Measurements from ENCODE around the gene PLXNA4. TPM values are rescaled to one million over a fixed set of nuclear protein-coding genes. Genes with fewer than 3 reads are reported as not detected.

The PLXNA4 gene
- total and polyA plus RNA-seq, 2 experiments from 2014 or later = 1.9 to 4.8 TPM

DNA sequence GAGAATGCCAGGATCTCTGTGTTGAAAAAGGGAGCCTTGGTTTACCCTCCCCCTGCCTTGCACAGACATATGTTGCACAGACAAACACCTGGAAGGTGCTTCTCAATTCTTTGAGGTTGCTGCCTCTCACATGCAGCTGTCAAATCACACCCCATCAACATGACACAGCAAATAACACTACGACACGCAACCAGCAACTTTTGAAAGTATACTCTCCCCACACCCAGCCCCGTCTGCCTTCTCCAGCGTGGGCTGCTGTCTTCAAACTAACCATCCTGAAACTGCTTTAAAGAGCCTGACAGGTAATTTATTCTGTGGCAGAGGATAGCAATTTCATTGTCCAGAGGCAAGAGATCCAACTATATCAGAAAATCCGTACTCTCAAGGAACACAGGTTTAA, 136.1 kb downstream of the PLXNA4 start:
- Histone ChIP-seq H3K9me2 (replicated peaks; ENCODE audit: insufficient read depth) (no peaks in the 10 kb centered on the region), H3K4me1 (ENCODE audit: insufficient read depth) (no peaks in the 10 kb centered on the region), H4K20me1 (ENCODE audit: insufficient read depth, poor library complexity, severe bottlenecking) (no peaks in the 10 kb centered on the region), H3K27ac (no peak overlapping the region), H3K79me2 (no peaks in the 10 kb centered on the region), H3K27me3 (no peaks in the 10 kb centered on the region), H2AFZ (no peak overlapping the region), H3K9me3 (ENCODE audit: low read depth) (no peaks in the 10 kb centered on the region), H3K4me3 (no peak overlapping the region), H3K4me2 (no peak overlapping the region), H3K36me3 (replicated peaks; ENCODE audit: insufficient read depth, low read depth) (no peaks in the 10 kb centered on the region)
- WGBS (ENCODE audit: low lambda C conversion rate, missing lambda C conversion rate) = 80% methylated on average over 5 of the region's 5 CpGs
- TF ChIP-seq EZH2 (IDR thresholded peaks at IDR 0.05; ENCODE audit: borderline replicate concordance) (no peak), EZH2phosphoT487 (IDR thresholded peaks at IDR 0.05; ENCODE audit: low read depth, severe bottlenecking, unreplicated experiment) (no peak)
- TF ChIP-seq, protein P1, sequence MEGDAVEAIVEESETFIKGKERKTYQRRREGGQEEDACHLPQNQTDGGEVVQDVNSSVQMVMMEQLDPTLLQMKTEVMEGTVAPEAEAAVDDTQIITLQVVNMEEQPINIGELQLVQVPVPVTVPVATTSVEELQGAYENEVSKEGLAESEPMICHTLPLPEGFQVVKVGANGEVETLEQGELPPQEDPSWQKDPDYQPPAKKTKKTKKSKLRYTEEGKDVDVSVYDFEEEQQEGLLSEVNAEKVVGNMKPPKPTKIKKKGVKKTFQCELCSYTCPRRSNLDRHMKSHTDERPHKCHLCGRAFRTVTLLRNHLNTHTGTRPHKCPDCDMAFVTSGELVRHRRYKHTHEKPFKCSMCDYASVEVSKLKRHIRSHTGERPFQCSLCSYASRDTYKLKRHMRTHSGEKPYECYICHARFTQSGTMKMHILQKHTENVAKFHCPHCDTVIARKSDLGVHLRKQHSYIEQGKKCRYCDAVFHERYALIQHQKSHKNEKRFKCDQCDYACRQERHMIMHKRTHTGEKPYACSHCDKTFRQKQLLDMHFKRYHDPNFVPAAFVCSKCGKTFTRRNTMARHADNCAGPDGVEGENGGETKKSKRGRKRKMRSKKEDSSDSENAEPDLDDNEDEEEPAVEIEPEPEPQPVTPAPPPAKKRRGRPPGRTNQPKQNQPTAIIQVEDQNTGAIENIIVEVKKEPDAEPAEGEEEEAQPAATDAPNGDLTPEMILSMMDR (IDR thresholded peaks at IDR 0.05; ENCODE audit: poor library complexity) = no peak
- no peak for DNase-seq (ENCODE audit: low spot score)

DNA sequence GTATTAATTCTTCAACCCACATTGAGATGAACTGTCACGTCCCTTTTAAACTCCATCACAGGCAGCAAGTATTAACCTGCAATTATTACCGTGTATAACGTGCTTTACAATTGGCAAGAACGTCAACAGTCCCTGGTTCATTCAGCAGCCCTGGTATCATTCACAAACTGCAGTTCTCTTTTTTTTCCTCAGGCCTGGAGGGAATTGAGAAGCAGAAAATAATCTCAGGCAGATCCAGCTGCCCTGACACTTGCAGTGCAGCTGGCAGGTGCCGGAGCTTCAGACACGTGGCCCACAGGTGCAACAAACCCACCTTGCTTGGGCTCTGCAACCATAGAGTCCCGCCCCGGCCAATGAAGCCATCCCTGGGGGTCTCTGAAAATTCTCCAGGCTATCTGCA, 137.3 kb downstream of the PLXNA4 start:
- H2AFZ ChIP-seq = no peak overlapping the region
- H3K36me3 ChIP-seq (replicated peaks; ENCODE audit: insufficient read depth, low read depth) = no peaks in the 10 kb centered on the region
- no peak overlapping the region for H3K27ac ChIP-seq
- TF ChIP-seq EZH2 (IDR thresholded peaks at IDR 0.05; ENCODE audit: borderline replicate concordance) (no peak), EZH2phosphoT487 (IDR thresholded peaks at IDR 0.05; ENCODE audit: low read depth, severe bottlenecking, unreplicated experiment) (no peak)
- TF ChIP-seq, protein P1 (IDR thresholded peaks at IDR 0.05; ENCODE audit: poor library complexity) = no peak
- H3K27me3 ChIP-seq = peaks cover 5% of the 10 kb centered on the region
- H3K9me2 ChIP-seq (replicated peaks; ENCODE audit: insufficient read depth) = no peaks in the 10 kb centered on the region
- no peaks in the 10 kb centered on the region for H3K4me1 ChIP-seq (ENCODE audit: insufficient read depth)
- H3K4me3 ChIP-seq = no peak overlapping the region
- no peaks in the 10 kb centered on the region for H3K9me3 ChIP-seq (ENCODE audit: low read depth)
- no peak for DNase-seq (ENCODE audit: low spot score)
- 82% methylated on average over 8 of the region's 8 CpGs for WGBS (ENCODE audit: low lambda C conversion rate, missing lambda C conversion rate)
- H4K20me1 ChIP-seq (ENCODE audit: insufficient read depth, poor library complexity, severe bottlenecking) = no peaks in the 10 kb centered on the region
- no peaks in the 10 kb centered on the region for H3K79me2 ChIP-seq
- no peak overlapping the region for H3K4me2 ChIP-seq

DNA sequence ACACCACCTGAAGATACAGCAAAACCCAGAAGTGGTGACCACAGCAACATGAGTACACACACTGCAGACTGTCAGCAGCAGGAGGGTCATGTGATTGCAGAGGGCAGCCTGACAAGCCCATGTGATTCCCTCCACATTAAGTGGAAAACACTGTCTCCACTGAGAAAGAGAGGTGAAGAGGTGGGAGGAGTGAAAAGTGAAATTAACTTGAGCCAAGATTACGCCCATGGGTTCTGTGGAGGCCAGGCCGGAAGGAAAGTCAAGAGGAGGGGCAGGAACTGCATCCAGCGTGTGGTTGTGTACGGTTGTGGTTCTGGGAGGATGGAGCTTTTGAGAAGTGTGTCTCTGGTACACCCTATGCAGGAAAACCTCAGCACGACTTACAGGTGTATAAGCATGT, 138.5 kb downstream of the PLXNA4 start:
- no peaks in the 10 kb centered on the region for H3K4me1 ChIP-seq (ENCODE audit: insufficient read depth)
- no peaks in the 10 kb centered on the region for H3K79me2 ChIP-seq
- H3K36me3 ChIP-seq (replicated peaks; ENCODE audit: insufficient read depth, low read depth) = no peaks in the 10 kb centered on the region
- no peak for DNase-seq (ENCODE audit: low spot score)
- no peak overlapping the region for H3K4me3 ChIP-seq
- H4K20me1 ChIP-seq (ENCODE audit: insufficient read depth, poor library complexity, severe bottlenecking) = no peaks in the 10 kb centered on the region
- H3K27ac ChIP-seq = no peak overlapping the region
- 97% methylated on average over 5 of the region's 5 CpGs for WGBS (ENCODE audit: low lambda C conversion rate, missing lambda C conversion rate)
- no peaks in the 10 kb centered on the region for H3K9me2 ChIP-seq (replicated peaks; ENCODE audit: insufficient read depth)
- no peak overlapping the region for H3K4me2 ChIP-seq
- peaks cover 5% of the 10 kb centered on the region for H3K27me3 ChIP-seq
- no peak overlapping the region for H2AFZ ChIP-seq
- H3K9me3 ChIP-seq (ENCODE audit: low read depth) = no peaks in the 10 kb centered on the region
- TF ChIP-seq, protein P1 (IDR thresholded peaks at IDR 0.05; ENCODE audit: poor library complexity) = no peak
- TF ChIP-seq EZH2 (IDR thresholded peaks at IDR 0.05; ENCODE audit: borderline replicate concordance) (no peak), EZH2phosphoT487 (IDR thresholded peaks at IDR 0.05; ENCODE audit: low read depth, severe bottlenecking, unreplicated experiment) (no peak)

DNA sequence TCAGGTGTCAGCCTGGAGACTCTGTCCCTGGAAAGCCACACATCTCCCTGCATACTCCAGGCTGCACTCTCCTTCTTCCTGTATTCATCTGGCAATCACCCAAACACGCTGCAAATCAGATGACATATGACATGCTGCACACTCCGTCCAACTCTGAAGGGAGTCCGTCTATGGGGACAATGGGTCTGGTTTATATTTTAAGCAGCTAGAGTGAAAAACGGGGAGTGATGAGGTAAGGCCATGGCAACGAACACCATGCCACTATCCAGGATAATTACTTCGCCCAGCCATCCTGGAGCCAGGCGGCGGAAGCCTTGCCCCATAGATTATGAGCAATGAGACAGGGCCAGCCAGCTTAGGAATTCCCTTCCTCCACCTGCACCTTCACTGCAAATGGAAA, 140.1 kb downstream of the PLXNA4 start:
- no peak overlapping the region for H2AFZ ChIP-seq
- peaks cover 5% of the 10 kb centered on the region for H3K27me3 ChIP-seq
- no peak for DNase-seq (ENCODE audit: low spot score)
- no peaks in the 10 kb centered on the region for H3K9me2 ChIP-seq (replicated peaks; ENCODE audit: insufficient read depth)
- H4K20me1 ChIP-seq (ENCODE audit: insufficient read depth, poor library complexity, severe bottlenecking) = no peaks in the 10 kb centered on the region
- no peak overlapping the region for H3K4me3 ChIP-seq
- 72% methylated on average over 8 of the region's 8 CpGs for WGBS (ENCODE audit: low lambda C conversion rate, missing lambda C conversion rate)
- H3K9me3 ChIP-seq (ENCODE audit: low read depth) = no peaks in the 10 kb centered on the region
- H3K4me1 ChIP-seq (ENCODE audit: insufficient read depth) = no peaks in the 10 kb centered on the region
- H3K36me3 ChIP-seq (replicated peaks; ENCODE audit: insufficient read depth, low read depth) = no peaks in the 10 kb centered on the region
- TF ChIP-seq EZH2phosphoT487 (IDR thresholded peaks at IDR 0.05; ENCODE audit: low read depth, severe bottlenecking, unreplicated experiment) (no peak), EZH2 (IDR thresholded peaks at IDR 0.05; ENCODE audit: borderline replicate concordance) (no peak)
- TF ChIP-seq, protein P1 (IDR thresholded peaks at IDR 0.05; ENCODE audit: poor library complexity) = no peak
- H3K4me2 ChIP-seq = no peak overlapping the region
- H3K27ac ChIP-seq = no peak overlapping the region
- no peaks in the 10 kb centered on the region for H3K79me2 ChIP-seq

All from hepatocyte (in vitro differentiated cells).